Breast epithelium (tissue), 4 donors: ENCODE measurements around the gene UMAD1. TPM values are rescaled to one million over a fixed set of nuclear protein-coding genes. Genes with fewer than 3 reads are reported as not detected.

Source experiments
- DNase-seq, 2 donors: peaks; one replicate each; pipeline ENCODE4 v3.0.0-alpha.2; 2019; ENCODE audit warnings: low spot score in 2 of 2
- H3K27ac ChIP-seq, 2 donors: fragments of 200-600 bp; sonication (generic) in 1 of 2; one replicate each; pipeline ENCODE4 v1.5.1; 2016 to 2019; ENCODE audit warnings: mild to moderate bottlenecking in 1 of 2
- H3K27me3 ChIP-seq, 2 donors: fragments of 200-600 bp; sonication (generic) in 1 of 2; one replicate each; pipeline versions ENCODE4 v1.5.1 to v1.6.0; 2017 to 2019; ENCODE audit warnings: control low read depth in 1 of 2, mild to moderate bottlenecking in 1 of 2
- H3K36me3 ChIP-seq: fragments of 200-600 bp; one replicate; pipeline ENCODE4 v1.5.1; 2019
- H3K4me1 ChIP-seq, 2 donors: fragments of 200-600 bp; sonication (generic); one replicate each; pipeline ENCODE4 v1.5.1; 2016 to 2019; ENCODE audit warnings: control low read depth in 1 of 2
- H3K4me3 ChIP-seq, 3 donors: fragments of 200-600 bp; sonication (generic); 1 replicate in 2 of 3; 2 replicates in 1 of 3; pipeline ENCODE4 v1.5.1; 2016 to 2019; ENCODE audit warnings: mild to moderate bottlenecking in 3 of 3, moderate library complexity in 2 of 3
- H3K9me3 ChIP-seq, 2 donors: fragments of 200-600 bp; sonication (generic) in 1 of 2; one replicate each; pipeline ENCODE4 v1.5.1; 2016 to 2019; ENCODE audit warnings: control low read depth in 1 of 2
- CTCF ChIP-seq, 3 donors: fragments of 450-650 bp; IDR thresholded peaks; one replicate each; pipeline ENCODE4 v1.5.1; 2016 to 2017; ENCODE audit warnings: antibody characterized with exemption in 3 of 3, mild to moderate bottlenecking in 3 of 3, moderate library complexity in 3 of 3
- POLR2A ChIP-seq: fragments of 450-650 bp; IDR thresholded peaks from one replicate; pipeline ENCODE4 v1.6.1; 2016; ENCODE audit warnings: antibody characterized with exemption, mild to moderate bottlenecking, moderate library complexity
- POLR2AphosphoS5 ChIP-seq, 3 donors: sonication (generic); formaldehyde crosslinking; IDR thresholded peaks; one replicate each; pipeline ENCODE4 v1.6.1; 2017; ENCODE audit warnings: antibody characterized with exemption in 3 of 3
- intact Hi-C: fragments of 100-400 bp; cut with DNase I; formaldehyde crosslinking; loops from one replicate; pipeline ENCODE4 v1.15.1; 2023; ENCODE audit warnings: low total_unique reads
- total RNA-seq, 3 donors: library from RNA; depleted of rRNA; stranded (reverse); fragments of >200 nt; gene quantifications; one replicate each; pipeline ENCODE4 v1.1.0, GENCODE V29; 2016

UMAD1 gene
- total RNA-seq, 3 donors from 2014 or later = 13.6 to 25.6 (median 17.7) TPM

GRCh38 chr7:7738622-7739021, 98.1 kb downstream of the UMAD1 start:
- Histone ChIP-seq H3K4me3 (no peak overlapping the region), H3K9me3 (no peaks in the 10 kb centered on the region), H3K27ac (no peak overlapping the region), H3K4me1 (no peaks in the 10 kb centered on the region), H3K27me3 (no peaks in the 10 kb centered on the region), H3K36me3 (no peaks in the 10 kb centered on the region)
- intact Hi-C loops = no loop called here
- DNase-seq = no peak
- no peak for TF ChIP-seq POLR2AphosphoS5 (IDR thresholded peaks at IDR 0.05)
- TF ChIP-seq CTCF (IDR thresholded peaks at IDR 0.05) = no peak
- TF ChIP-seq POLR2A = no peak

- Histone ChIP-seq H3K27ac (no peak overlapping the region), H3K4me1 (no peaks in the 10 kb centered on the region), H3K27me3 (no peaks in the 10 kb centered on the region), H3K9me3 (no peaks in the 10 kb centered on the region), H3K4me3 (no peak overlapping the region), H3K36me3 (no peaks in the 10 kb centered on the region)
- no peak for TF ChIP-seq POLR2AphosphoS5 (IDR thresholded peaks at IDR 0.05)
- no peak for TF ChIP-seq CTCF (IDR thresholded peaks at IDR 0.05)
- no peak for TF ChIP-seq POLR2A
- no peak for DNase-seq
- intact Hi-C loops = loop anchor here (10.0 kb wide), 1 partner anchor 55 kb away; no protein-coding TSS in a partner anchor
These were observed 98.9 kb downstream of the UMAD1 start for GRCh38 chr7:7739204-7740036.

GRCh38 chr7:7740037-7740355, 99.4 kb downstream of the UMAD1 start:
- Histone ChIP-seq H3K27me3 (no peaks in the 10 kb centered on the region), H3K4me3 (no peak overlapping the region), H3K27ac (no peak overlapping the region), H3K36me3 (no peaks in the 10 kb centered on the region), H3K4me1 (no peaks in the 10 kb centered on the region), H3K9me3 (no peaks in the 10 kb centered on the region)
- intact Hi-C loops = loop anchor here (10.0 kb wide), 1 partner anchor 55 kb away; no protein-coding TSS in a partner anchor
- DNase-seq = no peak
- TF ChIP-seq CTCF (IDR thresholded peaks at IDR 0.05) (no peak), POLR2A (no peak), POLR2AphosphoS5 (IDR thresholded peaks at IDR 0.05) (no peak)

- H3K4me1 ChIP-seq = no peaks in the 10 kb centered on the region
- no peak overlapping the region for H3K4me3 ChIP-seq
- H3K36me3 ChIP-seq = no peaks in the 10 kb centered on the region
- H3K27ac ChIP-seq = no peak overlapping the region
- no peaks in the 10 kb centered on the region for H3K27me3 ChIP-seq
- intact Hi-C loops = loop anchor here (10.0 kb wide), 1 partner anchor 57 kb away; no protein-coding TSS in a partner anchor
- DNase-seq = no peak
- no peaks in the 10 kb centered on the region for H3K9me3 ChIP-seq
- no peak for TF ChIP-seq CTCF (IDR thresholded peaks at IDR 0.05)
- no peak for TF ChIP-seq POLR2A
- no peak for TF ChIP-seq POLR2AphosphoS5 (IDR thresholded peaks at IDR 0.05)
These were observed 101.7 kb downstream of the UMAD1 start for GRCh38 chr7:7742223-7742622.

- Histone ChIP-seq H3K9me3 (no peaks in the 10 kb centered on the region), H3K27ac (no peak overlapping the region), H3K27me3 (no peaks in the 10 kb centered on the region), H3K36me3 (no peaks in the 10 kb centered on the region), H3K4me3 (no peak overlapping the region), H3K4me1 (no peaks in the 10 kb centered on the region)
- intact Hi-C loops = loop anchor here (10.0 kb wide), 1 partner anchor 60 kb away; no protein-coding TSS in a partner anchor
- no peak for TF ChIP-seq CTCF (IDR thresholded peaks at IDR 0.05)
- TF ChIP-seq POLR2AphosphoS5 (IDR thresholded peaks at IDR 0.05) = no peak
- no peak for TF ChIP-seq POLR2A
- DNase-seq = no peak
These were observed 104.7 kb downstream of the UMAD1 start for GRCh38 chr7:7745258-7745657.
